SU-DHL-6 (cell line): ENCODE data around the gene TXNDC5.

Source experiments
- EZH2phosphoT487 ChIP-seq: fragments of 200-600 bp; sonication (generic), shearing (Covaris generic); conservative IDR thresholded peaks from 2 replicates; pipeline ENCODE4 v1.6.1; 2018; ENCODE audit warnings: mild to moderate bottlenecking, antibody characterized with exemption, low read length, moderate library complexity, mixed read lengths
- TF ChIP-seq, protein P1 (sequence below): fragments of 200-600 bp; sonication (generic); IDR thresholded peaks from one replicate; pipeline ENCODE4 v1.5.1; 2017; ENCODE audit warnings: antibody characterized with exemption, mild to moderate bottlenecking, low read length, moderate library complexity; ENCODE audit not compliant: insufficient read depth, poor library complexity, severe bottlenecking

- TF ChIP-seq, protein P1, sequence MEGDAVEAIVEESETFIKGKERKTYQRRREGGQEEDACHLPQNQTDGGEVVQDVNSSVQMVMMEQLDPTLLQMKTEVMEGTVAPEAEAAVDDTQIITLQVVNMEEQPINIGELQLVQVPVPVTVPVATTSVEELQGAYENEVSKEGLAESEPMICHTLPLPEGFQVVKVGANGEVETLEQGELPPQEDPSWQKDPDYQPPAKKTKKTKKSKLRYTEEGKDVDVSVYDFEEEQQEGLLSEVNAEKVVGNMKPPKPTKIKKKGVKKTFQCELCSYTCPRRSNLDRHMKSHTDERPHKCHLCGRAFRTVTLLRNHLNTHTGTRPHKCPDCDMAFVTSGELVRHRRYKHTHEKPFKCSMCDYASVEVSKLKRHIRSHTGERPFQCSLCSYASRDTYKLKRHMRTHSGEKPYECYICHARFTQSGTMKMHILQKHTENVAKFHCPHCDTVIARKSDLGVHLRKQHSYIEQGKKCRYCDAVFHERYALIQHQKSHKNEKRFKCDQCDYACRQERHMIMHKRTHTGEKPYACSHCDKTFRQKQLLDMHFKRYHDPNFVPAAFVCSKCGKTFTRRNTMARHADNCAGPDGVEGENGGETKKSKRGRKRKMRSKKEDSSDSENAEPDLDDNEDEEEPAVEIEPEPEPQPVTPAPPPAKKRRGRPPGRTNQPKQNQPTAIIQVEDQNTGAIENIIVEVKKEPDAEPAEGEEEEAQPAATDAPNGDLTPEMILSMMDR: no peak
- TF ChIP-seq EZH2phosphoT487: no peak
These were observed 21.8 kb downstream of the TXNDC5 start for GRCh38 chr6:7888587-7889357.
